AG09319 (cell line): Measurements from ENCODE around the gene PMM1.
A peak's percentile ranks its signal among the peaks of the same experiment; 100 is the strongest.

Source experiments
- DNase-seq: peaks from one replicate; pipeline ENCODE4 v3.0.0-alpha.2; 2010; ENCODE audit warnings: low read depth; ENCODE audit errors: extremely low read depth
- CTCF ChIP-seq: IDR thresholded peaks from 2 replicates; pipeline ENCODE4 v1.5.1; 2011; ENCODE audit warnings: low read depth, mild to moderate bottlenecking, inconsistent platforms, low read length, moderate library complexity

PMM1 gene

GRCh38 chr22:41541484-41541883 is 48.2 kb downstream of the PMM1 start:
- no peak for TF ChIP-seq CTCF

GRCh38 chr22:41540365-41540764 is 49.3 kb downstream of the PMM1 start:
- no peak for TF ChIP-seq CTCF
- DNase-seq, result no peak

More at GRCh38 chr22:41541484-41541883, 48.2 kb downstream of the PMM1 start:
- DNase-seq, result no peak

GRCh38 chr22:41540006-41540315 is 49.7 kb downstream of the PMM1 start:
- TF ChIP-seq CTCF, result no peak
- DNase-seq, result no peak

GRCh38 chr22:41539146-41540005 is 50.3 kb downstream of the PMM1 start:
- DNase-seq, result no peak
- no peak for TF ChIP-seq CTCF

GRCh38 chr22:41538583-41538982 is 51.1 kb downstream of the PMM1 start:
- DNase-seq, result no peak
- no peak for TF ChIP-seq CTCF

GRCh38 chr22:41537203-41537602 is 52.4 kb downstream of the PMM1 start:
- no peak for TF ChIP-seq CTCF
- DNase-seq, result no peak

GRCh38 chr22:41535244-41535643 is 54.4 kb downstream of the PMM1 start:
- no peak for DNase-seq
- TF ChIP-seq CTCF, result peak; percentile 19
